HG03571 (cell line): ENCODE measurements around the gene OR11L1.

Experiments used
- ATAC-seq: cut with Tn5 transposase; IDR thresholded peaks from one replicate; pipeline ENCODE4 v1.9.1; 2021; ENCODE audit not compliant: unreplicated experiment

Gene OR11L1

DNA sequence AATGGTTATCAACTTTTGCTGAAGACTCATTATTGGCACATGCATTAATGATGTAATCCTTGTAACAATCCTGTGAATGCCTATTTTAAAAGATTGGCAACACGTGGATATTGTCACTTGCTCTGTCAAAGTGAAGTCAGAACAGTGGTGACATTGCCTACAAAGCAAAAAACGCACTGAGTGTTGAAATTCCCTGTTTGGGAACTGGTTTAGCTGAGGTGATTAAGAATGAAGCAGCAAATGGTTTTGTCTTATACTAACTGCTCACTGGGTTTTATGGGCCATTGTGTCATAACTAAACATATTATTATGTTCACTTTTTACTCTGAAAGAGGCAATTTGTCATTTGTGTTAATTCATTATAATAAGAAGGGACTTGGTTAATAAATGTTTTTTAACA, 29.1 kb downstream of the OR11L1 start:
- ATAC-seq, result no peak

DNA sequence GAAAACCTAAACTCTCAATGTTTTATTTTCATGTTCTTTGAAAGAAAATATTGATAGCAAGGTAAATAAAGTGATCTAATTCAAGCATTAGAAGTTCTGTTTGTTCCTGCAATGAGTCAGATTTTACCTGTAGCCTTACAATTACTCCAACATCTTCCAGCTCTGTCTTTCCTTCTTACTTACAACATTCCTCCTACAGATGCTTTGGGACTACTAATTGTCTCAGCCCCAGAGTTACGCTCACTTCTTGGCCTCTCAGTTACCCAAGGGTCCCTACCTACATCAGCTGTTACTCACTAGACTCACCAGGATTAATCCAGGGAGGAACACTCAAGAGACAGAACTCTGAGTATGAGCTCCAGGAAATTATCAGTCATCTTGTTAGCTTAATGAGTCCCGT, 44.2 kb downstream of the OR11L1 start:
- ATAC-seq, result no peak
